ENCODE results near the gene OR8B8.

GRCh38 chr11:124460459-124460858, 15.0 kb upstream of the OR8B8 start:
- TF ChIP-seq CTCF (IDR thresholded peaks at IDR 0.05) (no peak), POLR2A (IDR thresholded peaks at IDR 0.05) (no peak)

All from body of pancreas (tissue), 4 donors.